Stimulated activated CD8-positive, alpha-beta memory T cell treated with anti-CD3 and anti-CD28 coated beads, Interleukin-4, amount 100 ng/mL, for 1 hour (primary cell): ENCODE data around the gene PRAMEF18.
"Not testable (repeated sequence)": the region's sequence is repeated elsewhere in the genome, so short reads cannot be mapped to it uniquely, and the experiment has no call there.

Experiments used
- DNase-seq, 2 donors: peaks; one replicate each; pipeline ENCODE4 v3.0.0-alpha.2; 2020; ENCODE audit warnings: low read depth in 2 of 2, low spot score in 1 of 2

PRAMEF18 gene

DNA sequence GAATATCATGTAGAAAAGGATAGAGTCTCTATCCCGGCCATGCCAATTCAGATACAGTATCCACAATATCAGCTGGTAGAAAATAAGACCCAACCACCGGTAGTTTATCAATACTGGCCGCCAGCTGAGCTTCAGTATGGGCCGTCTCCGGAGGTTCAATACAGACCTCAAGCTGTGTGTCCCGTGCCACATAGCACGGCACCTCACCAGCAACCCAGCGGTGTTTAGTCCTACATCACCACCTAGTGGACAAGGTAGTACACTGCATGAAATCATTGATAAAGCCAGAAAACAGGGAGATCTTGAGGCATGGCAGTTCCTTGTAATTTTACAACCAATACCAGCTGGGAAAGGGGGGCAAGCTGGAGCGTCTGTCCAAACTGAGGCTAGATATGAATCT, 17.2 kb downstream of the PRAMEF18 start:
- not testable (repeated sequence) for DNase-seq

DNA sequence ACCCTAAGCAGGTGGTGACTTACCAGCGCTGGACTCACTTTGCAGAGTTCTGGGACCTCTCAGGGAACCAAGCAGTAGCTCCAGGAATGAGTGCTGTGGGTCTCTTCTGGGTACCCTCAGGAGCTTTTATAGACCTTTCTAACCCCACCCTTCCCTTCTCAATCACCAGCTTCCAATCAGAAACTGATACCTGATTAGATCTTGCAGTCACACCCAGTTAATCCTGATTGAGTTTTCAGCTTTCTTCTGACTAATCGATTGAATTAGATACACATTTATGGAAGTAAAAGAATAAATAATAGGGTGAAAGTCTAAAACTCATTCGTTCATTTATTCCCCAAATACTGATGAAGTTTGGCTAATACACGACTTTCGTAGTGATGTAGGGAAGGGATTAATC, 24.6 kb downstream of the PRAMEF18 start, which contains the start of gene PRAMEF13:
TSS of gene PRAMEF13 (minus strand) at position 101 of the 400 bp plus-strand sequence. CDS start 1,820 bp downstream, outside the sequence.
- DNase-seq: not testable (repeated sequence)
